22Rv1 (cell line): ENCODE results near the gene ASXL1.

Experiments
- H3K27ac ChIP-seq: fragments of 450-650 bp; 2 replicates; pipeline ENCODE4 v1.5.1; 2017
- CTCF ChIP-seq: fragments of 450-650 bp; IDR thresholded peaks from 2 replicates; pipeline ENCODE4 v1.5.1; 2017; ENCODE audit warnings: mild to moderate bottlenecking
- ZFX ChIP-seq: fragments of 450-650 bp; IDR thresholded peaks from 2 replicates; pipeline ENCODE4 v1.6.1; 2017; ENCODE audit warnings: antibody characterized with exemption, borderline replicate concordance

The ASXL1 gene

GRCh38 chr20:32432277-32432676 lies 74.1 kb downstream of the ASXL1 start:
- TF ChIP-seq ZFX: no peak
- no peak for TF ChIP-seq CTCF
- H3K27ac ChIP-seq: no peak overlapping the region

GRCh38 chr20:32433311-32434021 lies 75.3 kb downstream of the ASXL1 start:
- H3K27ac ChIP-seq: no peak overlapping the region
- TF ChIP-seq CTCF (no peak), ZFX (no peak)

GRCh38 chr20:32434434-32434833 lies 76.3 kb downstream of the ASXL1 start:
- no peak overlapping the region for H3K27ac ChIP-seq
- TF ChIP-seq ZFX (no peak), CTCF (no peak)

- H3K27ac ChIP-seq: no peak overlapping the region
- TF ChIP-seq ZFX (no peak), CTCF (no peak)
Measured at GRCh38 chr20:32435449-32436107, 77.4 kb downstream of the ASXL1 start.

- H3K27ac ChIP-seq: no peak overlapping the region
- TF ChIP-seq ZFX (no peak), CTCF (no peak)
Measured at GRCh38 chr20:32436142-32436861, 78.2 kb downstream of the ASXL1 start.

GRCh38 chr20:32436968-32437367 lies 78.8 kb downstream of the ASXL1 start:
- TF ChIP-seq CTCF: no peak
- no peak for TF ChIP-seq ZFX
- H3K27ac ChIP-seq: no peak overlapping the region
